CD4-positive, alpha-beta T cell treated with Interferon alpha-2 for 1 hour (primary cell): Measurements from ENCODE around the gene DDX59.
A peak's percentile ranks its signal among the peaks of the same experiment; 100 is the strongest.

ENCODE experiments used
- DNase-seq, 2 donors: peaks; one replicate each; pipeline ENCODE4 v3.0.0-alpha.2; 2020 to 2022

Gene DDX59

DNA sequence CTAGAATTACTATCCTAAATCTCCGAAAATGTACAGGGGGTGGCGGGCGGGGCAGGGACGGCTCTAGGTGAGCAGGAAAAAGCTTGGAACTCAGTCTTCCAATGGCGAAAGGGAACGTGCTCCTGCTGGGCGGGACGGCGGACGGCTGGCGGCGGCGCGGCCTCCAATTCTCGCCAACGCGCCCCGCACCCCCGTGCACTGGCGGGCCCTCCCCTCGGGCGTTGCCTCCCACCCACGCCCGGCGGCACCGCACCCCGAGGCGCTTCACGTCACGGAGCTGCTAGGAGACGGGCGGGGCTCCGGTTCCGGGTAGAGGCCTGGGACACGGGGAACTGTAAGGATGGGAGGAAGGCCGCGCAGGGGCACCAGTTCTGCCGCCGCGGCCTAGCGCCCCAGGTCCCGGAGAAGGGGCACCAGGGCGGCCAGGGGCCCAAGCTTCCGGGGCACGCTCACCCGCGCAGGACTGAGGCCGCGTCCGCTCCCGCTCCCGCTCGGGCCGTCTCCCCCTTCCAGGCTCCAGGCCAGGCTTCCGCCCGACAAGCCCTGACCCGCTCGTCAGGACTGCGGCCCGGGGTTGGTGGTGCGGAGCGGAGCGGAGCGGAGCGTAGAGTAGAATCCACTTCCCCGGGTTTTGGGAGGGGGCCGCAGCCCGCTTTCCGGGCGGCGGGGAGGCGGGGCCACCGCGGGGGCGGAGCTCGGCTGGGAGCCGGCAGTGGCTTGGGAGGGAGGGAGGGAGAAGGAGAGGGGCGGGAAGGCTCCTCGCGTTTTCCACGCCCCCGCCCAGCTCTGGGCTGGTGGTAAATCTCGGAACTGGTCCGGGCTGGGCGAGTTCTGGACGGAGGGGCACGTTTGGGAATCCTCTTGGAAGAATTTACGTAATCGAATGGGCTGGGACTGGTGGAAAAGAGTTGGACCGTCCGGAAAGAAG is at the start of gene DDX59:
Gene DDX59 (minus strand): TSS at position 594 of the 928 bp plus-strand sequence. CDS start 3,167 bp downstream, outside the sequence.
- peak; percentile 93 to 94 for DNase-seq

GRCh38 chr1:200714504-200715187 is 44.9 kb upstream of the DDX59 start:
- no peak for DNase-seq

DNA sequence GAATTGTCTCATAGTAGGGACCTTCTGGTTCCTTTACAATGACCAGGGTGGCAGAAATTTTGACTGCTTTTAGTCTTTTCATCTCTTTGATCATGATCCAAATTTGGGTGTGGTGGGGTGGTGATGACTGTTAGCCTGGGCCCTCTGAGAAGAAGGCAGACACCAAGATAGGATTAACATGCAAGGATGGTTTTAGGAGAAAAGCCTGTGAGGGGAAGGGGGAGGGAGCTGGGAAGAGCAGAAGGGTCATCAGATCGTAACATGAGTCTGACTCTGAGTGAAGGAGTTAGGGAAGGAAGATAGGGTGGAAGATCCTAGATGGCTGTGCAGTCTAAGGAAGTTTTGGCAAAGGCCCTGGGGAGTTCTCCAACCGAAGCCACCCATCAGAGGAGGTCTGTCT is 40.5 kb upstream of the DDX59 start:
- no peak for DNase-seq

- DNase-seq: no peak
These were observed 39.1 kb upstream of the DDX59 start for GRCh38 chr1:200708769-200709168.

DNA sequence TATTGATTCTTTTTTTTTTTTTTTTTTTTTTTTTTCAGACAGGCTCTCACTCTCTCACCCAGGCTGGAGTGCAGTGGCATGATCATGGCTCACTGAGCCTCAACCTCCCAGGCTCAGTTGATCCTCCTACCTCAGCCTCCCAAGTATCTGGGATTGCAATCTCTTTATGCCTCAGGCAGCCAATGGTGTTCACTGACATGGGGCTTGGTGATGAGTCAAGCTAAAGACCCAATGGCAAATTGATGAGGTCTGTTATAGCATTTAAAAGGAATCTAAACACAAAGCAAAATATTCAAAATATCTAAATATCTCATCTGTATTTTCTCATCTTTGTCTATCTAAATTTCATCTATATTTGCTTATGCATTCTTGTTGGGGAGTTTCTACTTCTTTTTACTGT is 38.5 kb upstream of the DDX59 start:
- DNase-seq: no peak

GRCh38 chr1:200707116-200707515 is 37.4 kb upstream of the DDX59 start:
- no peak for DNase-seq

- no peak for DNase-seq
These were observed 36.6 kb upstream of the DDX59 start for GRCh38 chr1:200706111-200706814.

DNA sequence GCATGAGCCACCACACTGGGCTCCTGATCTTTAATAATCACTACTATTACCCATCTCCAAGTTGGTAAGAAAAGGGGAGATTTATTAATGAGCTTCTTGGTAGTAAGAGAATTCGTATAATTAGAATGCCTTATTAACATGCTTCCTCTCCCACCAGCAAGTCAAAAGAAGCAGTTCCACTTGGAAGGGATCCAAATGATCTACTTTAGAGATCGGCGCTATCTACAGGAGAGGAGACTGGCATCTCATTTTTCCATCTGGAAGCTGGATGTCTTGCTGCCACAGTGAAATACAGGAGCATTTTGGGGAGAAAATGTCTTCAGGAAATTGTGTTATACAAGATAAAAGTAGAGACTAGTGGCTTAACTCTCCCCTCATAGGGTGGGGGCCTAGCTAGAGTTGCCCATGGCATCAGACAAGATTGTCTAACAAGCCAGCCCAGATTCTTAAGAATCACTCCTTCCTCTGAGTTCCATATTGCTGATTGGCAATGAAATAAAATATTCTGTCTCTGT is 35.3 kb upstream of the DDX59 start:
- no peak for DNase-seq

- DNase-seq: peak in 1 of 2 donors; percentile 2
These were observed 30.2 kb upstream of the DDX59 start for GRCh38 chr1:200699871-200700270.

GRCh38 chr1:200694738-200695137 is 25.0 kb upstream of the DDX59 start:
- DNase-seq: no peak

GRCh38 chr1:200693327-200693726 is 23.6 kb upstream of the DDX59 start:
- DNase-seq: no peak

- no peak for DNase-seq
These were observed 22.6 kb upstream of the DDX59 start for GRCh38 chr1:200692316-200692715.

GRCh38 chr1:200686620-200687019 is 16.9 kb upstream of the DDX59 start:
- DNase-seq: no peak

- DNase-seq: no peak
These were observed 14.3 kb upstream of the DDX59 start for GRCh38 chr1:200684015-200684414.

- DNase-seq: no peak
These were observed 13.6 kb upstream of the DDX59 start for GRCh38 chr1:200683298-200683697.

- DNase-seq: no peak
These were observed 11.5 kb upstream of the DDX59 start for GRCh38 chr1:200681231-200681630.

DNA sequence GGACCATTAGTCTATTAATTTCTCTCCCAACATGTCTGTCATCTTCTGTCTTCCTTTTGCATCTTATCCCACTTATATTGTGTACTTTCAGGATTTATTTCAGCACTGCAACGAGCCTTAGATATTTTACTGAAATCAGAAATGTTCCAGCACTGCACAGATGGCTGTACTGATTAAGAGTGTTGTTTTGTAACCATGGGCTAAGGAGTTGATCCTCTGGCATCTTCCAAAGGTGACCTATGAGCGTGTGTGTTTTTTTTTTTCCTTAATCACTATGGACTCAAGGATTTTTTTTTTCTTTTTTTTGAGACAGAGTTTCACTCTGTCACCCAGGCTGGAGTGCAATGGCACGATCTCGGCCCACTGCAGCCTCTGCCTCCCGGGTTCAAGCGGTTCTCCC is 7.1 kb upstream of the DDX59 start:
- DNase-seq: no peak

GRCh38 chr1:200675588-200675852 is 5.8 kb upstream of the DDX59 start:
- no peak for DNase-seq

DNA sequence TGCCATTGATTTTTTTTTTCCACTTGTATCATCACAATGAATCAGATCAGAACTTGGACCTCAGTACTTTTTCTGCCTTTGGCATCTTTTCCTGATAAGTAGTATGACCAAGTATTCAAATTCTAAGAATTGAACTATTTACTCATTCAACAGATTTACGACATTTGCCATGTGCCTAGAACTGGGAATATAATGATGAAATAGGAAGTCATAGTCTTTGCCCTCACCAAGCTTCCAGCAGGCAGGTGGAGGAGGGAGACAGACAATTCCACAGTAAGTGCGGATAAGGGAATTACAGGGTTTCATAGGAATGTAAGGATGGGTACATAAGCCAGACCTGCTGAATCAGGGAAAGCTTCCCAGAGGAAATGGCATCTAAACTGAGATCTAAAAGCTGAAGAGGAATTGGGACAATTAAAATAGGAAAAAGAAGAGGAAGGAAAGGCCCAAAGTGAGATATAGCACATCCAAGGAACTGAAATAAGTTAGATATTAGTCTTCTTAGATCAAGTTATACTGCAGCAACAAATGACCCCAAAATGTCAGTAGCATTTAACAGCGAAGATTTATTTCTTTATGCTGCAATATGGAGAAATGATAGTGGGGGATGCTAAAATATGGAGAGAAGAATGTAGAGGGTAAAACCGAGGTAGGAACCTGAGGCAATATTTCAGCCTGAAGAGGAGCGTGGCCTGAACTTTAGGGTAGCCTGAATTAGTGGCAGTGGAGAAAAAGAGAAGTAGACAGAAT is 5.3 kb upstream of the DDX59 start:
- DNase-seq: no peak

DNA sequence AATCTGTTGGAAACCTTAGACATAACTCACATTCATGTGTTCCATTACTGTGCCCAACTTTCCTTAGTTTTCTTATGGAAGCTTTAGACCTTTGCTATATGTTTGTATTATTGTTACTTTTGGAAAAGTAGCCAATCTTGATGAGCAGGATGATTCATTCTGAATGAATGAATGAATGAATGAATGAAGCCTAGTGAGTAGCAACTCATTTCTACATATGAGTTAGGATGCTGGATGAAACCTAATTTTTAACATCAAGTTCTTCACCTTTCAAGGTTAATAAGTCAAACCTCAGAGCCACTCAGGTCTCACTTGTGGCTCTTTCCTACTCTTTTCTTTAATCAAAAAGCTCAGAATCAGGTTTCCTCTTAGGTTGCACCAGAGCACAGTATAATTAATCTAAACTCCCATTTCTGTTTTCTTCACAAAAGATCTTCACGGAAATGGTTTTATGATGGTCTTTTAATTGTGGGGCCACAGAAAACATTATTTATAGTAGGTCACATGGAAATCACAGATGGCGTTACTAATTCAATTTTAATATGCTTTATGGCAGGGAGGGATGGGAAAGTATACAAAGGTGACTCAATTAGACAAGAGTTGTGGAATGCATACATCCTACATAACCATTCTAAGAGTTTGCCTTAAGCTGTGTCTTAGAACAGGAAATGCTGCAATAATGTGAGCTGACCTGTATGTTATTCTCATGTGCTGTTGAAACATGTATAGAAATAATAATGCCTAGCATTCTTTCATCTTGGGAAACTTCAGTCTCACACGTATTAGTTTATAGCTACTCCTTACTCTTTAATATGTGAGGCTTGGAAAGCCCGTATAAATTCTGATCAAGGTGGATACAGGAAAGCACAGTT is 4.5 kb upstream of the DDX59 start:
- DNase-seq: no peak

- no peak for DNase-seq
These were observed 1.6 kb upstream of the DDX59 start for GRCh38 chr1:200671235-200671786.
